Choroid plexus epithelial cell (primary cell): ENCODE data around the gene RSPH1.

ENCODE experiments used
- DNase-seq: peaks from one replicate; pipeline ENCODE4 v3.0.0-alpha.2; 2010; ENCODE audit warnings: low read depth
- H3K4me3 ChIP-seq: 2 replicates; pipeline ENCODE4 v1.5.1; 2011; ENCODE audit warnings: low read depth, mild to moderate bottlenecking, control low read depth, low read length, moderate library complexity
- TF ChIP-seq, protein P1 (sequence below): conservative IDR thresholded peaks from 2 replicates; pipeline ENCODE4 v1.5.1; 2011; ENCODE audit warnings: low read depth, mild to moderate bottlenecking, control low read depth, inconsistent platforms, low read length, moderate library complexity

Gene RSPH1

GRCh38 chr21:42496120-42496838 lies at the start of gene RSPH1:
Gene RSPH1, minus strand, starts transcription at chr21:42496224. Its CDS starts 38 bp downstream, at chr21:42496186.
- peak within 1 kb of the TSS; percentile 69 for H3K4me3 ChIP-seq
- TF ChIP-seq, protein P1, sequence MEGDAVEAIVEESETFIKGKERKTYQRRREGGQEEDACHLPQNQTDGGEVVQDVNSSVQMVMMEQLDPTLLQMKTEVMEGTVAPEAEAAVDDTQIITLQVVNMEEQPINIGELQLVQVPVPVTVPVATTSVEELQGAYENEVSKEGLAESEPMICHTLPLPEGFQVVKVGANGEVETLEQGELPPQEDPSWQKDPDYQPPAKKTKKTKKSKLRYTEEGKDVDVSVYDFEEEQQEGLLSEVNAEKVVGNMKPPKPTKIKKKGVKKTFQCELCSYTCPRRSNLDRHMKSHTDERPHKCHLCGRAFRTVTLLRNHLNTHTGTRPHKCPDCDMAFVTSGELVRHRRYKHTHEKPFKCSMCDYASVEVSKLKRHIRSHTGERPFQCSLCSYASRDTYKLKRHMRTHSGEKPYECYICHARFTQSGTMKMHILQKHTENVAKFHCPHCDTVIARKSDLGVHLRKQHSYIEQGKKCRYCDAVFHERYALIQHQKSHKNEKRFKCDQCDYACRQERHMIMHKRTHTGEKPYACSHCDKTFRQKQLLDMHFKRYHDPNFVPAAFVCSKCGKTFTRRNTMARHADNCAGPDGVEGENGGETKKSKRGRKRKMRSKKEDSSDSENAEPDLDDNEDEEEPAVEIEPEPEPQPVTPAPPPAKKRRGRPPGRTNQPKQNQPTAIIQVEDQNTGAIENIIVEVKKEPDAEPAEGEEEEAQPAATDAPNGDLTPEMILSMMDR, result no peak
- DNase-seq, result peak; percentile 98

- no peak for DNase-seq
- TF ChIP-seq, protein P1, result no peak
- H3K4me3 ChIP-seq, result no peak overlapping the region
Measured at GRCh38 chr21:42545745-42546144, 49.7 kb upstream of the RSPH1 start.

- no peak overlapping the region for H3K4me3 ChIP-seq
- TF ChIP-seq, protein P1, result no peak
- DNase-seq, result no peak
Measured at GRCh38 chr21:42545317-42545716, 49.3 kb upstream of the RSPH1 start.

- TF ChIP-seq, protein P1, result no peak
- no peak for DNase-seq
Measured at GRCh38 chr21:42544544-42544943, 48.5 kb upstream of the RSPH1 start.

GRCh38 chr21:42543106-42543847 lies 47.3 kb upstream of the RSPH1 start:
- DNase-seq, result no peak
- no peak overlapping the region for H3K4me3 ChIP-seq
- TF ChIP-seq, protein P1, result no peak

More at GRCh38 chr21:42544544-42544943, 48.5 kb upstream of the RSPH1 start:
- H3K4me3 ChIP-seq, result no peak overlapping the region

DNA sequence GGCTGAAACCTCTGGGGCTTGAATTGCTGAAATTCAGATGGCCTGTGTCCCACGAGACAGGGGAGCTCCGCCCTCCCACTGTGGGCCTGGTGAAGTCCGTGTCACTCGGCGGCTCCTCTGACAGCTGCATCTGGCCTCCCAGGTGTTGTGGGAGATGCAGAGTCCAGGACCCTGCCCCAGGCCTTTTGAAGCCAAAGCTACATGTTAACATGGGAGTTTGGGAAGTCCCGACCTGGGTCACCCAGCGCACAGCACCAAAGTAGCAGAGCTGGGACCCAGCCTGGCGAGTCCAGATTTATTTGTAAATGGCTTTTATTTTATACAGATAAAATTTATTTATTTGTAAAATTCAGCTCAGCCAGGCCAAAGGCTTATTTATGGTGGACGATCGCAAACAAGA lies 46.6 kb upstream of the RSPH1 start:
- no peak overlapping the region for H3K4me3 ChIP-seq
- DNase-seq, result no peak
- TF ChIP-seq, protein P1, result no peak
